ENCODE measurements around the gene FAM32A. TPM values are rescaled to one million over a fixed set of nuclear protein-coding genes. Genes with fewer than 3 reads are reported as not detected.

Gene FAM32A
- polyA plus RNA-seq, 1 of the 3 experiments (the other 2 are of a cell fraction) = 156 TPM

DNA sequence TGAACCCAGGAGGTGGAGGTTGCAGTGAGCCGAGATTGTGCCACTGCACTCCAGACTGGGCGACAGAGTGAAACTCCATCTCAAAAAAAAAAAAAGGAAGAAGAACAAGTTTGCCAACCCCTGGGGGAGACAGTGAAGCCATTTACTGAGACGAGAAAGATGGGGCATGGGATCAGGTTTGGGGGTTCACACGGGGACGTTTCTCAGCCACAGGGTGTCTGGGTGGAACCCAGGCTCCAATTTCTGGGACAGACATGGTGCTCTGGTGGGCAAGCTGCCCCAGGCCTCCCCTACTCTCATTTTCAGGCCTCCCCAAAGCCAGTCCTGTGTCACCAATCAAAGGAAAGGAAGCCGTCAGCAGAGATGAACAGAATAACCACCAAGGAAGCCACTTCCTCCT lies 28.3 kb upstream of the FAM32A start:
- Histone ChIP-seq H3K9me3 (no peaks in the 10 kb centered on the region), H3K36me3 (replicated peaks in 1 of 2; ENCODE audit: control insufficient read depth in 1 of 2, insufficient read depth in 2 of 2, low read length in 1 of 2) (no peaks in the 10 kb centered on the region), H4K20me1 (ENCODE audit: insufficient read depth) (no peaks in the 10 kb centered on the region), H3K27me3 (ENCODE audit: insufficient read depth) (no peaks in the 10 kb centered on the region; the same call in 1 of the 2 replicates), H3K9ac (no peak overlapping the region), H3K4me3 (ENCODE audit: low read depth in 2 of 2, low read length in 1 of 2) (no peak overlapping the region), H3K27ac (ENCODE audit: low read depth in 2 of 2, low read length in 1 of 2) (no peak overlapping the region), H3K4me2 (no peak overlapping the region), H3K79me2 (ENCODE audit: insufficient read depth) (no peaks in the 10 kb centered on the region), H3K9me2 (no peaks in the 10 kb centered on the region), H3F3A (replicated peaks; ENCODE audit: insufficient read depth) (peaks cover 8% of the 10 kb centered on the region), H2AFZ (ENCODE audit: low read depth) (no peak overlapping the region), H3K4me1 (ENCODE audit: control insufficient read depth in 1 of 2, insufficient read depth in 2 of 2, low read depth in 1 of 2, low read length in 1 of 2) (peaks cover 0 to 6% of the 10 kb centered on the region in 2 experiments; a peak in 1 of 4 replicates)
- DNase-seq = no peak
- CTCF ChIA-PET = no interaction called here
- WGBS (ENCODE audit: low lambda C conversion rate) = 45% methylated on average over 6 of the region's 6 CpGs
- POLR2A ChIA-PET = no interaction called here
- TF ChIP-seq, protein P1, sequence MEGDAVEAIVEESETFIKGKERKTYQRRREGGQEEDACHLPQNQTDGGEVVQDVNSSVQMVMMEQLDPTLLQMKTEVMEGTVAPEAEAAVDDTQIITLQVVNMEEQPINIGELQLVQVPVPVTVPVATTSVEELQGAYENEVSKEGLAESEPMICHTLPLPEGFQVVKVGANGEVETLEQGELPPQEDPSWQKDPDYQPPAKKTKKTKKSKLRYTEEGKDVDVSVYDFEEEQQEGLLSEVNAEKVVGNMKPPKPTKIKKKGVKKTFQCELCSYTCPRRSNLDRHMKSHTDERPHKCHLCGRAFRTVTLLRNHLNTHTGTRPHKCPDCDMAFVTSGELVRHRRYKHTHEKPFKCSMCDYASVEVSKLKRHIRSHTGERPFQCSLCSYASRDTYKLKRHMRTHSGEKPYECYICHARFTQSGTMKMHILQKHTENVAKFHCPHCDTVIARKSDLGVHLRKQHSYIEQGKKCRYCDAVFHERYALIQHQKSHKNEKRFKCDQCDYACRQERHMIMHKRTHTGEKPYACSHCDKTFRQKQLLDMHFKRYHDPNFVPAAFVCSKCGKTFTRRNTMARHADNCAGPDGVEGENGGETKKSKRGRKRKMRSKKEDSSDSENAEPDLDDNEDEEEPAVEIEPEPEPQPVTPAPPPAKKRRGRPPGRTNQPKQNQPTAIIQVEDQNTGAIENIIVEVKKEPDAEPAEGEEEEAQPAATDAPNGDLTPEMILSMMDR (IDR thresholded peaks at IDR 0.05) = no peak
- TF ChIP-seq SMC3 (IDR thresholded peaks at IDR 0.05; ENCODE audit: low read depth, low read length) (no peak), SIN3A (IDR thresholded peaks at IDR 0.05; ENCODE audit: borderline replicate concordance, low read depth, low read length) (no peak), MXI1 (IDR thresholded peaks at IDR 0.05; ENCODE audit: low read depth, low read length) (no peak), RAD21 (IDR thresholded peaks at IDR 0.05; ENCODE audit: low read length) (no peak)

DNA sequence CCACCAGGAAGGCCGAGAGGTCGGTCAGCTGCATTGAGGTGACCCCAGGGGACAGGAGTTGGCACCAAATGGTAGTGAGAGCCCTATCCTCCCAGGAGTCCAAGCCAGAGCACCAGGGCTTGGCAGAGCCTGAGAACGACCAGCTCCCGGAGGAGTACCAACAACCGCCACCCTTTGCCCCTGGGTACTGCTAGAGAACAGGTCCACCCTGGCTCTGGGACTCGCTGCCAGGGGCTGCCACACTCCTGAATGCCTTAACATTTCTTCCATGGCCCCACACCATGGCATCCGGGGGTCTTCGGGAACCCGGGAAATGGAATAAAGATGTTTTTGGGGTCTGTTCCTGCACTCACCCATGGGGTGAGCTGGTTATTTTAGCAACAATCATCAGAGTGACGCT lies 27.6 kb upstream of the FAM32A start:
- Histone ChIP-seq H3K27ac (ENCODE audit: low read depth in 2 of 2, low read length in 1 of 2) (no peak overlapping the region), H3K27me3 (ENCODE audit: insufficient read depth) (no peaks in the 10 kb centered on the region; the same call in 1 of the 2 replicates), H3K9me3 (no peaks in the 10 kb centered on the region), H3K4me3 (ENCODE audit: low read depth in 2 of 2, low read length in 1 of 2) (no peak overlapping the region), H3K4me1 (ENCODE audit: control insufficient read depth in 1 of 2, insufficient read depth in 2 of 2, low read depth in 1 of 2, low read length in 1 of 2) (peaks cover 0 to 6% of the 10 kb centered on the region in 2 experiments; a peak in 1 of 4 replicates), H3K4me2 (no peak overlapping the region), H4K20me1 (ENCODE audit: insufficient read depth) (no peaks in the 10 kb centered on the region), H3K9ac (no peak overlapping the region), H3F3A (replicated peaks; ENCODE audit: insufficient read depth) (peaks cover 13% of the 10 kb centered on the region), H2AFZ (ENCODE audit: low read depth) (no peak overlapping the region), H3K9me2 (no peaks in the 10 kb centered on the region), H3K36me3 (replicated peaks in 1 of 2; ENCODE audit: control insufficient read depth in 1 of 2, insufficient read depth in 2 of 2, low read length in 1 of 2) (no peaks in the 10 kb centered on the region), H3K79me2 (ENCODE audit: insufficient read depth) (no peaks in the 10 kb centered on the region)
- DNase-seq = no peak
- POLR2A ChIA-PET = no interaction called here
- CTCF ChIA-PET = no interaction called here
- TF ChIP-seq REST (IDR thresholded peaks at IDR 0.05; ENCODE audit: low read depth, low read length) = no peak
- TF ChIP-seq PBX3 (IDR thresholded peaks at IDR 0.05) = no peak
- TF ChIP-seq, protein P2, sequence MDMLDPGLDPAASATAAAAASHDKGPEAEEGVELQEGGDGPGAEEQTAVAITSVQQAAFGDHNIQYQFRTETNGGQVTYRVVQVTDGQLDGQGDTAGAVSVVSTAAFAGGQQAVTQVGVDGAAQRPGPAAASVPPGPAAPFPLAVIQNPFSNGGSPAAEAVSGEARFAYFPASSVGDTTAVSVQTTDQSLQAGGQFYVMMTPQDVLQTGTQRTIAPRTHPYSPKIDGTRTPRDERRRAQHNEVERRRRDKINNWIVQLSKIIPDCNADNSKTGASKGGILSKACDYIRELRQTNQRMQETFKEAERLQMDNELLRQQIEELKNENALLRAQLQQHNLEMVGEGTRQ (IDR thresholded peaks at IDR 0.05; ENCODE audit: borderline replicate concordance, low read depth, low read length) = no peak
- TF ChIP-seq NFIC (IDR thresholded peaks at IDR 0.05; ENCODE audit: borderline replicate concordance) = no peak
- TF ChIP-seq RXRA (IDR thresholded peaks at IDR 0.05; ENCODE audit: borderline replicate concordance, low read depth) = no peak
- TF ChIP-seq USF1 (IDR thresholded peaks at IDR 0.05; ENCODE audit: borderline replicate concordance, low read depth) = no peak
- TF ChIP-seq YY1 (IDR thresholded peaks at IDR 0.05; ENCODE audit: low read depth) = no peak
- no peak for TF ChIP-seq EP300 (IDR thresholded peaks at IDR 0.05; ENCODE audit: borderline replicate concordance in 1 of 2, low read depth in 1 of 2, low read length in 1 of 2)
- no peak for TF ChIP-seq RAD21 (IDR thresholded peaks at IDR 0.05; ENCODE audit: low read length)
- no peak for TF ChIP-seq JUND (IDR thresholded peaks at IDR 0.05)
- no peak for TF ChIP-seq FOXM1 (IDR thresholded peaks at IDR 0.05; ENCODE audit: low read depth)
- no peak for TF ChIP-seq ZBTB33 (IDR thresholded peaks at IDR 0.05; ENCODE audit: borderline replicate concordance, low read depth)
- 51% methylated on average over 5 of the region's 10 CpGs for whole genome bisulfite sequencing (ENCODE audit: low lambda C conversion rate)

Measured in SK-N-SH (cell line).